Bone marrow (tissue), 2 donors: ENCODE measurements around the gene DIAPH3.
"Not testable (repeated sequence)": the region's sequence is repeated elsewhere in the genome, so short reads cannot be mapped to it uniquely, and the experiment has no call there.

Experiments
- DNase-seq, 2 donors: peaks; one replicate each; lab custom pipeline; 2025; lab: John Stamatoyannopoulos, UW

Gene DIAPH3

GRCh38 chr13:60093425-60094019 lies 70.2 kb downstream of the DIAPH3 start:
- DNase-seq, result no peak

GRCh38 chr13:60091573-60091972 lies 72.2 kb downstream of the DIAPH3 start:
- no peak for DNase-seq

GRCh38 chr13:60090574-60090973 lies 73.2 kb downstream of the DIAPH3 start:
- DNase-seq, result no peak

- not testable (repeated sequence) for DNase-seq
Measured at GRCh38 chr13:60083780-60084179, 79.9 kb downstream of the DIAPH3 start.

- no peak for DNase-seq
Measured at GRCh38 chr13:60080850-60081249, 82.9 kb downstream of the DIAPH3 start.

- DNase-seq, result no peak
Measured at GRCh38 chr13:60078226-60078625, 85.5 kb downstream of the DIAPH3 start.

- DNase-seq, result no peak
Measured at GRCh38 chr13:60075850-60076249, 87.9 kb downstream of the DIAPH3 start.

- DNase-seq, result no peak
Measured at GRCh38 chr13:60074397-60074796, 89.3 kb downstream of the DIAPH3 start.

GRCh38 chr13:60066226-60066625 lies 97.5 kb downstream of the DIAPH3 start:
- DNase-seq, result no peak

GRCh38 chr13:60062502-60062901 lies 101.2 kb downstream of the DIAPH3 start:
- no peak for DNase-seq

GRCh38 chr13:60061737-60062136 lies 102.0 kb downstream of the DIAPH3 start:
- no peak for DNase-seq

GRCh38 chr13:60051754-60052285 lies 111.9 kb downstream of the DIAPH3 start:
- no peak for DNase-seq

GRCh38 chr13:60048353-60048752 lies 115.4 kb downstream of the DIAPH3 start:
- DNase-seq, result not testable (repeated sequence)

GRCh38 chr13:60047918-60048317 lies 115.8 kb downstream of the DIAPH3 start:
- no peak for DNase-seq

GRCh38 chr13:60044321-60044720 lies 119.4 kb downstream of the DIAPH3 start:
- no peak for DNase-seq

GRCh38 chr13:60043262-60043661 lies 120.5 kb downstream of the DIAPH3 start:
- no peak for DNase-seq

GRCh38 chr13:60040668-60041067 lies 123.1 kb downstream of the DIAPH3 start:
- DNase-seq, result not testable (repeated sequence)

GRCh38 chr13:60035874-60036273 lies 127.9 kb downstream of the DIAPH3 start:
- no peak for DNase-seq

GRCh38 chr13:60032851-60033250 lies 130.9 kb downstream of the DIAPH3 start:
- DNase-seq, result no peak

- DNase-seq, result no peak
Measured at GRCh38 chr13:60028021-60028420, 135.7 kb downstream of the DIAPH3 start.

GRCh38 chr13:60026286-60026685 lies 137.4 kb downstream of the DIAPH3 start:
- DNase-seq, result no peak

GRCh38 chr13:60020288-60020687 lies 143.4 kb downstream of the DIAPH3 start:
- no peak for DNase-seq

GRCh38 chr13:60019119-60019993 lies 144.4 kb downstream of the DIAPH3 start:
- peak in 1 of 2 donors; percentile 13 for DNase-seq
